HL-60 (cell line): ENCODE results near the gene CERS6.
A peak's percentile ranks its signal among the peaks of the same experiment; 100 is the strongest.

Experiments used
- CTCF ChIP-seq: IDR thresholded peaks from one replicate; pipeline ENCODE4 v1.5.1; 2011; ENCODE audit warnings: low read length, control low read depth, inconsistent platforms; ENCODE audit not compliant: insufficient read depth
- GABPA ChIP-seq: IDR thresholded peaks from 2 replicates; pipeline ENCODE4 v1.6.1; 2012; ENCODE audit warnings: low read depth
- POLR2AphosphoS5 ChIP-seq: IDR thresholded peaks from 2 replicates; pipeline ENCODE4 v1.6.1; 2012; ENCODE audit warnings: low read depth
- REST ChIP-seq: IDR thresholded peaks from 2 replicates; pipeline ENCODE4 v1.6.1; 2012; ENCODE audit warnings: low read depth; ENCODE audit not compliant: insufficient replicate concordance
- SPI1 ChIP-seq: IDR thresholded peaks from 2 replicates; pipeline ENCODE4 v1.6.1; 2012; ENCODE audit warnings: low read depth, mild to moderate bottlenecking, borderline replicate concordance

GRCh38 chr2:168602846-168603401 is 146.9 kb downstream of the CERS6 start:
- no peak for TF ChIP-seq CTCF
- no peak for TF ChIP-seq REST
- no peak for TF ChIP-seq POLR2AphosphoS5
- TF ChIP-seq SPI1 = 0 out of 2 replicates have a peak, but pooled peaks have one; percentile 44
- TF ChIP-seq GABPA = no peak
